ENCODE measurements around the gene DHRS7B. TPM values are rescaled to one million over a fixed set of nuclear protein-coding genes. Genes with fewer than 3 reads are reported as not detected.

Gene DHRS7B
- total RNA-seq, 1 donor from 2014 or later: 19.9 TPM

- no peak for DNase-seq (ENCODE audit: low spot score, unreplicated experiment)
- TF ChIP-seq, protein P1, sequence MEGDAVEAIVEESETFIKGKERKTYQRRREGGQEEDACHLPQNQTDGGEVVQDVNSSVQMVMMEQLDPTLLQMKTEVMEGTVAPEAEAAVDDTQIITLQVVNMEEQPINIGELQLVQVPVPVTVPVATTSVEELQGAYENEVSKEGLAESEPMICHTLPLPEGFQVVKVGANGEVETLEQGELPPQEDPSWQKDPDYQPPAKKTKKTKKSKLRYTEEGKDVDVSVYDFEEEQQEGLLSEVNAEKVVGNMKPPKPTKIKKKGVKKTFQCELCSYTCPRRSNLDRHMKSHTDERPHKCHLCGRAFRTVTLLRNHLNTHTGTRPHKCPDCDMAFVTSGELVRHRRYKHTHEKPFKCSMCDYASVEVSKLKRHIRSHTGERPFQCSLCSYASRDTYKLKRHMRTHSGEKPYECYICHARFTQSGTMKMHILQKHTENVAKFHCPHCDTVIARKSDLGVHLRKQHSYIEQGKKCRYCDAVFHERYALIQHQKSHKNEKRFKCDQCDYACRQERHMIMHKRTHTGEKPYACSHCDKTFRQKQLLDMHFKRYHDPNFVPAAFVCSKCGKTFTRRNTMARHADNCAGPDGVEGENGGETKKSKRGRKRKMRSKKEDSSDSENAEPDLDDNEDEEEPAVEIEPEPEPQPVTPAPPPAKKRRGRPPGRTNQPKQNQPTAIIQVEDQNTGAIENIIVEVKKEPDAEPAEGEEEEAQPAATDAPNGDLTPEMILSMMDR (IDR thresholded peaks at IDR 0.05; ENCODE audit: unreplicated experiment): no peak
These were observed 69.4 kb downstream of the DHRS7B start for GRCh38 chr17:21196126-21196525.

DNA sequence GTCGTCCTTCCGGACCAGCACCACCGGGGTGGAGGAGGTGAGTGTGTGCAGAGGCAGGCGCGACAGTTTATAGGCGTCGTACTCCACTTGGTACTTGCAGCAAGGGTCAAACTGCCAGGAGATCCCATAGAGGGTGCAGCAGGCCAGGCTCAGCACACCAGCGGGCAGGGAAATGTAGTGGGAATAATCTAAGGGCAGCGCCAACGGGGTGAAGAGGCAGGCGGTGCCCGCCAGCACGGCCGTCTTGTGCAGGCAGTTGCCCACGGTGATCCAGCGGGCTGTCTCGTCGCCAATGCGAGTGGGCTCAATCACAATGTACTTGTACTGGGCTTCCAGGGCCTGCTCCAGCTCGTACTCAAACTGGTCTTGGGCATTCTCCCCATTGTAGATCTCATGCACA lies 71.6 kb downstream of the DHRS7B start:
- H3K4me3 Mint-ChIP-seq (ENCODE audit: low read depth): no peak overlapping the region
- H3K27ac Mint-ChIP-seq: no peak overlapping the region

More at GRCh38 chr17:21196126-21196525, 69.4 kb downstream of the DHRS7B start:
- no peak overlapping the region for H3K4me3 Mint-ChIP-seq (ENCODE audit: low read depth)
- H3K9me3 Mint-ChIP-seq (ENCODE audit: low read depth): no peaks in the 10 kb centered on the region
- no peaks in the 10 kb centered on the region for H3K27me3 Mint-ChIP-seq
- H3K27ac Mint-ChIP-seq: peak overlapping the region; percentile 33
- peaks cover 3% of the 10 kb centered on the region for H3K4me1 Mint-ChIP-seq (ENCODE audit: low read depth)
- peaks cover 16% of the 10 kb centered on the region for H3K36me3 Mint-ChIP-seq (ENCODE audit: insufficient read depth)

GRCh38 chr17:21199311-21199710 lies 72.5 kb downstream of the DHRS7B start:
- TF ChIP-seq, protein P1 (IDR thresholded peaks at IDR 0.05; ENCODE audit: unreplicated experiment): no peak
- Mint-ChIP-seq H3K27ac (no peak overlapping the region), H3K4me3 (ENCODE audit: low read depth) (no peak overlapping the region), H3K36me3 (ENCODE audit: insufficient read depth) (peaks cover 12% of the 10 kb centered on the region), H3K9me3 (ENCODE audit: low read depth) (no peaks in the 10 kb centered on the region), H3K4me1 (ENCODE audit: low read depth) (peaks cover 3% of the 10 kb centered on the region), H3K27me3 (no peaks in the 10 kb centered on the region)
- no peak for DNase-seq (ENCODE audit: low spot score, unreplicated experiment)

More for the DNA sequence above, 71.6 kb downstream of the DHRS7B start:
- Mint-ChIP-seq H3K9me3 (ENCODE audit: low read depth) (no peaks in the 10 kb centered on the region), H3K4me1 (ENCODE audit: low read depth) (peaks cover 3% of the 10 kb centered on the region), H3K27me3 (no peaks in the 10 kb centered on the region), H3K36me3 (ENCODE audit: insufficient read depth) (peaks cover 12% of the 10 kb centered on the region)
- DNase-seq (ENCODE audit: low spot score, unreplicated experiment): no peak
- TF ChIP-seq, protein P1 (IDR thresholded peaks at IDR 0.05; ENCODE audit: unreplicated experiment): no peak

DNA sequence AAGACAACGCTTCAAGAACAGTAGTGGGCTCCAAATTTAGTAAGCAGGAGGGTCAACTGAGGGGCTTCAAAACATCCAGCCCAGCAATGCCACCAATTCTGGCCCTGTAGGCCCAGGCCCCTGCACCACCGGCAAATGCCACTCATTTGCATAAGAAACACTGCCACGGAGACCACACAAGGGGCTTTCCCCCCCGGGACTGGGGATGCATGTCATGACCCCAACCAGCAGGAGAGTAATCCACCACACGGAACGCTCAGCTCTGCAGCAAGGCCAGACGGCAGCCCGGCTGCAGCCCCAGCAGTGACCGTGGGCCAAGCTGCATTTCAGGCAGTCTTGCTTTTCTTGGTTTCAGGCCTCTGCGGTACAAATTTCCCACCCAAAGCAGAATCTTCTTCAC lies 73.1 kb downstream of the DHRS7B start:
- Mint-ChIP-seq H3K27ac (no peak overlapping the region), H3K4me3 (ENCODE audit: low read depth) (no peak overlapping the region), H3K36me3 (ENCODE audit: insufficient read depth) (peaks cover 12% of the 10 kb centered on the region), H3K4me1 (ENCODE audit: low read depth) (peaks cover 3% of the 10 kb centered on the region), H3K9me3 (ENCODE audit: low read depth) (no peaks in the 10 kb centered on the region), H3K27me3 (no peaks in the 10 kb centered on the region)
- DNase-seq (ENCODE audit: low spot score, unreplicated experiment): no peak
- TF ChIP-seq, protein P1 (IDR thresholded peaks at IDR 0.05; ENCODE audit: unreplicated experiment): no peak

GRCh38 chr17:21200590-21201297 lies 74.0 kb downstream of the DHRS7B start:
- Mint-ChIP-seq H3K27ac (peak overlapping the region; percentile 75), H3K27me3 (no peaks in the 10 kb centered on the region), H3K36me3 (ENCODE audit: insufficient read depth) (peaks cover 12% of the 10 kb centered on the region), H3K4me3 (ENCODE audit: low read depth) (no peak overlapping the region), H3K4me1 (ENCODE audit: low read depth) (peaks cover 3% of the 10 kb centered on the region), H3K9me3 (ENCODE audit: low read depth) (no peaks in the 10 kb centered on the region)
- TF ChIP-seq, protein P1 (IDR thresholded peaks at IDR 0.05; ENCODE audit: unreplicated experiment): no peak
- no peak for DNase-seq (ENCODE audit: low spot score, unreplicated experiment)
